Skeletal muscle satellite cell (primary cell): ENCODE data around the gene MED23.

Source experiments
- H3K27me3 ChIP-seq: 2 replicates; pipeline ENCODE4 v1.7.0; 2013; ENCODE audit warnings: low read length; ENCODE audit not compliant: control insufficient read depth, insufficient read depth
- H3K36me3 ChIP-seq: 2 replicates; pipeline ENCODE4 v1.7.0; 2013; ENCODE audit warnings: mild to moderate bottlenecking, control low read depth, low read length; ENCODE audit not compliant: insufficient read depth
- H3K4me1 ChIP-seq: 2 replicates; pipeline ENCODE4 v1.7.0; 2013; ENCODE audit warnings: low read length; ENCODE audit not compliant: control insufficient read depth, insufficient read depth
- H3K4me2 ChIP-seq: 2 replicates; pipeline ENCODE4 v1.7.0; 2013; ENCODE audit warnings: mild to moderate bottlenecking, low read length
- H3K4me3 ChIP-seq: 2 replicates; pipeline ENCODE4 v1.7.0; 2013; ENCODE audit warnings: low read length
- H3K9ac ChIP-seq: 2 replicates; pipeline ENCODE4 v1.7.0; 2013; ENCODE audit warnings: mild to moderate bottlenecking, low read depth, low read length, moderate library complexity
- H3K9me3 ChIP-seq: replicated peaks from 2 replicates; pipeline ENCODE4 v1.7.0; 2013; ENCODE audit warnings: mild to moderate bottlenecking, control low read depth, low read length

The MED23 gene

DNA sequence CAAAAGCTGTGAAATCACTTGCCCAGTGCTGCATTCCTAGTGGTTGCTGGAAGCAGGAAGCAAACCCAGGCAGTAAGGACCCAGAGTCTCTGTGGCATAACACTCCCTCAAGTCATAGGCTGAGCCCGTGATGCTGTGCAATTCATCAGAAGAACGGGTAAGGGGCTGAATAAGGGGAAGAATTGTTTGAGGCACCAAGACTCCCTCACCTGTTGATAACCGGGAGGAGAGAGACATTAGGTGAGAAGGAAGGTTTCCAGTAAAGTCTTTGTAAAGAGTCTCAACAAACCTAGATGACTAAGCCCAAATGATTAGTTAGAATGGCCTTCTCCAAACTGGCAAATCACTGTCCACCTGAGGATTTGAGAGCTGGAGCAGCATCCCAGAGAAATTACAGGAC, 27.3 kb upstream of the MED23 start:
- Histone ChIP-seq H3K4me3 (no peak overlapping the region), H3K9me3 (no peaks in the 10 kb centered on the region), H3K27me3 (peaks cover 12% of the 10 kb centered on the region), H3K9ac (no peak overlapping the region), H3K4me1 (peaks cover 4% of the 10 kb centered on the region), H3K4me2 (no peak overlapping the region), H3K36me3 (no peaks in the 10 kb centered on the region)

DNA sequence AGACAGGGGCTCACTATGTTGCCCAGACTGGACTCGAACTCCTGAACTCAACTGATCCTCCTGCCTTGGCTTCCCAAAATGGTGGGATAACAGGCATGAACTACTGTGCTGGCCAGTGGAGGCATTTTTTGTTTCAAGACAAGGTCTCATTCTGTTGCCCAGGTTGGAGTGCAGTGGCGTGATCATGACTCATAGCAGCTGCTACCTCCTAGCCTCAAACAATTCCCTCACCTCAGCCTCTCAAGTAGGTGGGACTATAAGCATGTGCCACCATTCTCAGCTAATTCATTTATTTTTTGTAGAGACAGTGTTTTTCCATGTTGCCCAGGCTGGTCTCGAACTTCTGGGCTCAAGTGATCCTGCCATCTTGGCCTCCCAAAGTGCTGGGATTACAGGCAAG, 26.3 kb upstream of the MED23 start:
- no peak overlapping the region for H3K4me3 ChIP-seq
- H3K36me3 ChIP-seq: no peaks in the 10 kb centered on the region
- H3K9me3 ChIP-seq: no peaks in the 10 kb centered on the region
- H3K27me3 ChIP-seq: peaks cover 12% of the 10 kb centered on the region
- no peak overlapping the region for H3K4me2 ChIP-seq
- no peak overlapping the region for H3K9ac ChIP-seq
- no peaks in the 10 kb centered on the region for H3K4me1 ChIP-seq

DNA sequence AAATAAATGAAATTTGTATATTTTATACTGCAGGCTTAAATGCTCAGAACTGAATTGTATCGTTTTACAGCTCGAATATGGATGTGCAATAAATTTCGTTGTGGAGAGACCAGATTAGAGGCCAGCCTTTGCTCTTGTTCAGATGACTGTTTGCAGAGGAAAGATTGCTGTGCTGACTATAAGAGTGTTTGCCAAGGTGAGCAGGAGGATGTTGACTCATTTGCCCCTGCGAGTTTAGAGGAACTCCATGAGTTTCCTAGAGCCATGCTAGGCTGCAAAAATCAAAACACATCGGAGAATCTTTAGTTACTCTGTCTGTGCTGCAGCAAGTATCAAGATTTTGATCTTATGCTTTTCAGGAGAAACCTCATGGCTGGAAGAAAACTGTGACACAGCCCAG, 24.4 kb upstream of the MED23 start:
- Histone ChIP-seq H3K36me3 (no peaks in the 10 kb centered on the region), H3K9ac (no peak overlapping the region), H3K4me2 (no peak overlapping the region), H3K4me1 (no peaks in the 10 kb centered on the region), H3K27me3 (peaks cover 12% of the 10 kb centered on the region), H3K9me3 (no peaks in the 10 kb centered on the region), H3K4me3 (no peak overlapping the region)

DNA sequence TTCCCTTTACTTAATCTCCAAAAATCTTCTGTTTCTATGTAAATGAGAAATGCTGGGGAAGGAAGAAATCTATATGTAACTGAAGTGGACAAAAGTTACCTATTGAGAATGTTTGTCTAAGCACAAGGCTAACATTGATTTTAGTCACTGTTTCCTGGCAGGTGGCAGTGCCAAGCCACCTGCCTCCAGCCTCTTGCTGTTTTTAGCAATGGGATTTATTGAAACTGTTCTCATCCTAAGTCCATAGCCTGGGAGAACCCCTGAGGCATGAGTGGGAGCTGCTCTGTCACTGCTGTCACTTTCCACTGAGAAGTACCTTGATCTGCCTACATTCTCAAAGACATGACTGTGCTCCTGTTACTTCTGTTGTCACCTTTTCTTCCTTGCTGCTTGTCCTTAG, 23.7 kb upstream of the MED23 start:
- H3K4me2 ChIP-seq: no peak overlapping the region
- H3K9me3 ChIP-seq: no peaks in the 10 kb centered on the region
- H3K36me3 ChIP-seq: no peaks in the 10 kb centered on the region
- H3K27me3 ChIP-seq: peaks cover 12% of the 10 kb centered on the region
- H3K4me3 ChIP-seq: no peak overlapping the region
- no peaks in the 10 kb centered on the region for H3K4me1 ChIP-seq
- no peak overlapping the region for H3K9ac ChIP-seq

- Histone ChIP-seq H3K9me3 (no peaks in the 10 kb centered on the region), H3K4me2 (no peak overlapping the region), H3K27me3 (peaks cover 2% of the 10 kb centered on the region), H3K4me1 (no peaks in the 10 kb centered on the region), H3K9ac (no peak overlapping the region), H3K4me3 (no peak overlapping the region), H3K36me3 (no peaks in the 10 kb centered on the region)
These were observed 18.2 kb upstream of the MED23 start for GRCh38 chr6:131646249-131646670.

DNA sequence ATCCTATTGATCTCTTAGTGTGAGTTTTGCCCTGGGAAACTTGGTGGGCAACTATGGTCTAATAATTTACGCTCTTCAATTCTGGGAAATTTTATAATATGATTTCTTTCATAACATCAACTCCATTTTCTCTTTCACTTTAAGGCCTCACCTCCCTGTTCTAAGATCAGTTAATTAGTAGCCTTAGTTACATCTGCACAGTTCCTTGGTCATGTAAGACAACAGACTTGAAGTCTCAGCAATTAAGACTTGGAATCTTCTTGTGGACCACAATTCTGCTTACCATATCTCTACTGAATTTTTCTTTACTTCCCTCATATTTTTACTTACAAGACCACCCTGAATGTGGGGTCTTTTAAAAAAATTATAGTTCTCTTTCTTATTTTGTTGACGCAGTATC, 17.8 kb upstream of the MED23 start:
- Histone ChIP-seq H3K4me2 (no peak overlapping the region), H3K4me1 (no peaks in the 10 kb centered on the region), H3K9me3 (no peaks in the 10 kb centered on the region), H3K27me3 (no peaks in the 10 kb centered on the region), H3K4me3 (no peak overlapping the region), H3K9ac (no peak overlapping the region), H3K36me3 (no peaks in the 10 kb centered on the region)

DNA sequence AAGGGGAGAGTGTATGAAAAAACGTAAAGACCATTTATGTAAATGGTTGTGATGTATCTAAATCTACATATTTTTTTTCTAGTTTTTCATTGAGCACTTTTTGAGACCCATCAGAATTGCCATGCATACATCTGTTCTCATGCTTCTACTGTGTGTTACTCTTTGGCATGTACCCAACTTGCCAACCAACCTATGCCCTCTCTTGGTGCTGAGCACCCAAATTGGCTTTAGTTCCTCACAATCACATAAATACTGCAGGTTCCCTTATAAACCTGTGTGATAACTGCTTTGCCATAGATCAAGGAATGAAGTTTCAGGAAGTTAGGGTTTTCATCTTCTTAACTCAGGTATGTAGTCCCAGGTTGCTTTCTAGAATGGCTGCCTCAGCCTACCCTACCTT, 16.9 kb upstream of the MED23 start:
- H3K9ac ChIP-seq: no peak overlapping the region
- H3K27me3 ChIP-seq: no peaks in the 10 kb centered on the region
- H3K4me3 ChIP-seq: no peak overlapping the region

DNA sequence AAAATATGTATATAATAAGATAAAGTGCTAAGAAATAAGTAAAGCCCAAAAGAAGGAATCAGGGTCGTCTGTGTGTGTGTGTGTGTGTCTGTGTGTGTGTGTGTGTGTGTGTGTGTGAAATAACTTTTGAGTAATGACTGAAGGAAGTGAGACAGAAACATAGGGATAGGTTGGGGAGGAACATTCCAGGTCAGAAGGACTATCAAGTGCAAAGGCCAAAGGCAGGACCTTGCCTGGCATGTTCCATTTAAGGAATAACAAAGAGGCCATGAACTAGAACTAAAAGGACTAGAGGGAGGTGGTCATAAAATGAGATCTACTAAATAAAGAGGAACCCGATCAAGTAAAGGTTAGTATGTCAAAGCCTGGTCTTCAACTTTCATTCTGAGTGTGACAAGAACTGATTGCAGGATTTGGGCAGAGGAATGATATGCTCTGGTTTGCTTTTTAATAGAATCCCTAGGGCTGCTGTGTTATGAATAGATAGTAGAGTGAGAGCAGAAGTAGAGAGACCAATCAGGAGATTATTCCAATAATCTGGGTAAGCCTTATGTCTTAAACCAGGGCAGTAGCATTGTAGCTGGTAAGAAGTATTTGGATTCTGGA, 15.9 kb upstream of the MED23 start:
- Histone ChIP-seq H3K9ac (no peak overlapping the region), H3K4me1 (no peaks in the 10 kb centered on the region), H3K27me3 (no peaks in the 10 kb centered on the region), H3K4me3 (no peak overlapping the region), H3K4me2 (no peak overlapping the region), H3K9me3 (no peaks in the 10 kb centered on the region), H3K36me3 (no peaks in the 10 kb centered on the region)

More for the DNA sequence above, 16.9 kb upstream of the MED23 start:
- no peaks in the 10 kb centered on the region for H3K36me3 ChIP-seq
- no peak overlapping the region for H3K4me2 ChIP-seq
- H3K9me3 ChIP-seq: no peaks in the 10 kb centered on the region
- no peaks in the 10 kb centered on the region for H3K4me1 ChIP-seq

- Histone ChIP-seq H3K4me2 (no peak overlapping the region), H3K9ac (no peak overlapping the region), H3K36me3 (no peaks in the 10 kb centered on the region), H3K4me3 (no peak overlapping the region), H3K9me3 (no peaks in the 10 kb centered on the region), H3K4me1 (no peaks in the 10 kb centered on the region), H3K27me3 (no peaks in the 10 kb centered on the region)
These were observed 15.1 kb upstream of the MED23 start for GRCh38 chr6:131642987-131643611.

DNA sequence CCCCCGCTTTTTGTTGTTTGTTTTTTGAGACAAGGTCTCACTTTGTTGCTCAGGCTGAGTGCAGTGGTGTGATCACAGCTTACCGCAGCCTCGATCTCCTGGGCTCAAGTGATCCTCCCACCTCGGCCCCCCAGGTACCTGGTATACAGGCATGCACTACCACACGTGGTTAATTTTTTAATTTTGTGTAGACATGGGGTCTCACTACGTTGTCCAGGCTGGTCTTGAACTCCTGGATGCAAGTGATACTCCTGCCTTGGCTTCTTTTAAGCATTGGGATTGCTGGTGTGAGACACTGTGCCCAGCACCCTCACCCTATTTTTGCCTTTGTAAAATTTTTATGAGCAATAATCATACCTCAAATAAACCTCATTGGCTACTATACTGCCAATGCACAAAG, 14.5 kb upstream of the MED23 start:
- H3K4me3 ChIP-seq: no peak overlapping the region
- no peaks in the 10 kb centered on the region for H3K27me3 ChIP-seq
- no peak overlapping the region for H3K9ac ChIP-seq
- H3K36me3 ChIP-seq: no peaks in the 10 kb centered on the region
- no peaks in the 10 kb centered on the region for H3K9me3 ChIP-seq
- H3K4me1 ChIP-seq: no peaks in the 10 kb centered on the region
- no peak overlapping the region for H3K4me2 ChIP-seq

- no peak overlapping the region for H3K4me3 ChIP-seq
- no peaks in the 10 kb centered on the region for H3K36me3 ChIP-seq
- H3K4me2 ChIP-seq: no peak overlapping the region
- H3K9ac ChIP-seq: no peak overlapping the region
- peaks cover 8% of the 10 kb centered on the region for H3K27me3 ChIP-seq
- no peaks in the 10 kb centered on the region for H3K9me3 ChIP-seq
- no peaks in the 10 kb centered on the region for H3K4me1 ChIP-seq
These were observed 13.5 kb upstream of the MED23 start for GRCh38 chr6:131641554-131641953.

DNA sequence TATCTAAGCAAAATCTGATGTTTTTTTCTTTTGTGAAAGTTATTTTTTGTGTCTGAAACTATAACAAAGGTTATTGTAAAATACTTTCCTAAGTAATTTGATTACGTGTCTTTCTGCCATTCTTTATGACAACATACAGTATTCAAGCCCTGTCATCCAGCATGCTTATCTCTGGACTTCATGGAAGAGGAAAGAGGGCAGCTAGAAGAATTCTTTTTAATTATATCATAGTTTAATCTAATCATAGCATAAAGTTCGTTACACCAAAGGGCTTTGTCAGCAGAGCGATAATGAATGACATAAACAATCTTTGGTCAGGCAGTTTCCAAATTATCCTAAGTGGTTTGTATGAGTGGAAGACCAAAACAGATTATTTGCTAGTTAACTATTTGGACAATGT, 12.5 kb upstream of the MED23 start:
- Histone ChIP-seq H3K9me3 (no peaks in the 10 kb centered on the region), H3K4me2 (no peak overlapping the region), H3K27me3 (peaks cover 18% of the 10 kb centered on the region), H3K36me3 (no peaks in the 10 kb centered on the region), H3K4me1 (no peaks in the 10 kb centered on the region), H3K4me3 (no peak overlapping the region), H3K9ac (no peak overlapping the region)
